GM21737 (cell line): ENCODE data around the gene ZBTB20.

Experiments
- ATAC-seq: cut with Tn5 transposase; IDR thresholded peaks from one replicate; pipeline ENCODE4 v1.9.1; 2021; ENCODE audit warnings: mild to moderate bottlenecking, moderate library complexity; ENCODE audit not compliant: unreplicated experiment

Gene ZBTB20

DNA sequence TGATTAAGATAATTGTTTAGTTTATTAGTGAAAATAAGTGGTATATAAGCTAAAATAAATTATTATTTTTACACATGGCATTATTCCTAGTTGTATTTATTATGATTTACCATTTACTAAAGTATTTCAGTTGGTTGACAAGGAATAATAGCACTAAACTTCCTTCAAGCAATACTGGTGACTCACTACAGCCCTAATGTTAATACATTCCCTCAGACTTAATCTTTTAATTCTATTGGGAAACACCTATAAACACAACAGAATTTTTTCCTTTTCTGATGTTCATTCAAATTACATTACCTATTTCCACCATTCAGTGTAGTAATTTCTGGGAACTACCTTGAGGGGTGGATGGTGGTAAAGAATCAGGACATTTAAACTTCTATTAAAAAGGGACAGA lies 589.3 kb downstream of the ZBTB20 start:
- no peak for ATAC-seq

DNA sequence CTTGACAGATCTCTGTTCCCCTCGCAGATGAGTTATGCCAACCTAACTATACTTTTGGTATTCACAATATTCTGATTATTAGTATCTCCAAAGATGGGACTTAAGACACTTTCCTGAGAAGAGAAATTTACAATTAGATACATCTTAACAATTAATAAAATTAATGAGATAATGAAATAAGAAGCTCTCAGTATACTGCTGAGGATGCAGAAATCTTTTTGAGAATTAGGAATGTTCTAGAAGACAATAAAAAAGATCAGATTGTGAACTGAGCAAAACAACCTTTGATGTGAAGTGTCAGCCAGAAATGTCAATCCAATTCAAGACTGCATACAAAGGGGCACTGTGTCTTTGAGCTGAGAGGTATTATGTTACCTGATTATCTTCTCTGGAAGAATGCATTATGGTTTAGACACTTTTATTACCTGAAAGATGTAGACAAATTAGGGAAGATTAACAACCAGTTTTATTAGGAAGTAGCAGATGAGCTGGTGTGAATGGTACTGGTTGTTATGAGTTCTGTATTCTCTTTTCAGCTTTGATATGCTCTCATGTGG lies 590.4 kb downstream of the ZBTB20 start:
- ATAC-seq, result no peak

GRCh38 chr3:114554731-114555130 lies 592.4 kb downstream of the ZBTB20 start:
- ATAC-seq, result no peak

GRCh38 chr3:114553949-114554593 lies 593.0 kb downstream of the ZBTB20 start:
- ATAC-seq, result no peak

- ATAC-seq, result no peak
These were observed 594.6 kb downstream of the ZBTB20 start for GRCh38 chr3:114552527-114552812.

DNA sequence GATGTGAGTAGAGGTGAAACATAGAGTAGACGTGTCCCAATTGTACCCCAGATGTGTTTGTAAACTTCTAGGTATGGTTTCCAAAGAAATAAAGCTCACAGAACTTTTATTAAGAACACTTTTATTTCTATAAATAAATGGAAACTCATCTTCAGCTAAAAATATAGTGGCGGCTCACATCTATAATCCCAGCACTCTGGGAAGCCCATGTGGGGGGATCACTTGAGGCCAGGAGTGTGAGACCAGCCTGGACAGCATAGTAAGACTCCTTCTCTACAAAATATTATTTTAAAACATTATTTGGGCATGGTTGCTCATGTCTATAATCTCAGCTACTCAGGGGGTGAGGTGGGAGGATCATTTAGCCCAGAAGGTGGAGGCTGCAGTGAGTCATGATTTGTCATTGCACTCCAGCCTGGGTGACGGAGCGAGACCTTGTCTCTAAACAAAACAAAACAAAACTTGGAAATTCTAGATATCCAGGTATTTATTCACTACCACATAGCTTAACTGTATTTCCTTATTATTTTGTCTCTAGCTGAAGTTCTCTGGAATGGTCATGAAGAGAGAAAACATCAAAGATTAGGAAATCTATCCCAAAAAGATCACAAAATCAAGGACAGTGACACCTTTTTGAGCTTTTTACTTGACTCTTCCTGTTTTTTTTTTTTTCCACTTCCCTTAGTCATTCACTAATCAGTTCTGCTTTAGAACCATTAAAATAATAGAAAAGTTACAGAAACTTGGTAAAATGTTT lies 595.1 kb downstream of the ZBTB20 start:
- ATAC-seq, result no peak

DNA sequence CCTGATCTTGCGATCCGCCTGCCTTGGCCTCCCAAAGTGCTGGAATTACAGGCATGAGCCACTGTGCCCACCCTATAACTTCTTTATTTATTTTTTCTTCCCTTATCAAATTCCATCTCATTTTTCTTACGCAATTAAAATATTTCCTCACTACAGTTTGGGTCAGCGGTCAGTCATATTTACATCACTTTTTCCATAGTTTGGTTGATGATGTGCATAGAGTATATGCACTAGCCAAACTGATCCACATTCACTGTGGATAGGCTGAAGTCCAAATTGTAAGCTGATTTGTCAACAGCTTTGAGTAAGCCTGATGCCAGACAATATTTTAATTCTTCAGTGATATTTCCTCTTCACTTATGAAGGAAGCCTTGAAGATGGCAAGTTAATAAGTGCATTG lies 596.9 kb downstream of the ZBTB20 start:
- ATAC-seq, result no peak

- no peak for ATAC-seq
These were observed 601.9 kb downstream of the ZBTB20 start for GRCh38 chr3:114545193-114545592.

DNA sequence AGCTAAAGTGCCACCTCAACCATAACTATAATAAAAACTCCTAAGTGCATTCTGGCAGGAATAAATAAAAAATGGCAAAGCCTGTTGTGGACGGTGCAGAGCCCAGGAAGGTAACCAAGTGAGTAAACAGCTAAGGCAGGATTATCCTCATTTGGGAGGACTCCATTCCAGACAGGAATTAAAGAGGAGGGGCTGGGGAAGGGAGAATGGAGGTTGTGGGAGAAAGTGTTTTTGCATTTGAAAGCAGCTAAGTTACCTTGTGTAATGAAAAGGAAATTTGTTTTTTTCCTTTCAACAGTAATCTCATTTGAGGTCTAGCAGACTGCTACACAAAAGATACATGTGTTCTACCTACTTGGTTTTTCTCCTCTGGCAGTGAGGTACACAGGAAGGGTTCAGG lies 604.7 kb downstream of the ZBTB20 start:
- no peak for ATAC-seq

- no peak for ATAC-seq
These were observed 607.6 kb downstream of the ZBTB20 start for GRCh38 chr3:114539525-114539924.

GRCh38 chr3:114538211-114538610 lies 608.9 kb downstream of the ZBTB20 start:
- ATAC-seq, result no peak

DNA sequence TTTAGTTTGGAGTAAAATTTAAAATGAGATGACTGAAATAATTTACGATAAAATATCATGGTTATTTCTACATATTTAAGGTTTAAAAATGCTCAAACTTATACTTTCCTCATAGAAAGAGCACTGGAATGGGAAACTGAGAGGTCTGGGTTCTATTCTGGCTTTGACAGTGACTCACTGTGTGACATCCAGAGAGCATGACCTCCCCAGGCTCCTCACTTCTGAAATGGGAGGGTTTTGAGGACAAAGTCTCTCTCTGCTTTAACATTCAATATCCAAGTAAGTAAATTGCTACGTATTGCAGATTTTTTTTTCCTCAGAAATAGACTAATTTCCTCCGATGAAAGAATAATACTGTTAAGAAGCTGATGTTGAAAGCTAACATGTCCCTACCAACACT lies 618.6 kb downstream of the ZBTB20 start:
- ATAC-seq, result no peak

DNA sequence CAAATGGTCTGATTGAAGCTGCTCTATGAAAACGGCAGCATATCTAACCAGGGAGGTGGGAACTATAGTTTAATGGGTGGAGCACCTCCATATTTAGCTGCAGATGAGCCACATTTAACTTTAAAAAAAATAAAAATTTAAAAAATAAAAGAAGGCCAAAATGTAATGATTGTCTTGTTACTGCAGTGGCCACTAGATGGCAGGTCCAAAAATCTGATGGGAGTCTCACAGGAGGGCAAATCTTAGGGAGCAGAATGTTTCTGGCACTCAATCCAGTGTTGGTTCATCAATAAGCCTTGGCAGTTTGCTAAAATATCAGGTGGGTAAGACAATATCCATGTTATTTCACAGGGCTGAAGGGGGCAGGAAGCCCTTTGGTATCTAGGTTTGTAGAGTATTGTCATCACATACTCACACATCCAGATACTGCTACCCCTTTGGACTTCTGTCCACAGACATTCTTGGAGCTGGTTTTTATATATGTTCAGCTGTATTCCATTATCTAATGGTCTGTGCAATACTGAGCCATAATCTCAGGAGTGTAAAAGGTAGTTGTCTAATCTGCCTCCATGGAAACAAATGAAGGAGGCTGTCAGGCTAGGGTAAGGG lies 619.9 kb downstream of the ZBTB20 start:
- ATAC-seq, result no peak

GRCh38 chr3:114525278-114525677 lies 621.8 kb downstream of the ZBTB20 start:
- no peak for ATAC-seq

GRCh38 chr3:114519415-114519814 lies 627.7 kb downstream of the ZBTB20 start:
- peak; percentile 60 for ATAC-seq

GRCh38 chr3:114518206-114518808 lies 628.8 kb downstream of the ZBTB20 start:
- no peak for ATAC-seq

DNA sequence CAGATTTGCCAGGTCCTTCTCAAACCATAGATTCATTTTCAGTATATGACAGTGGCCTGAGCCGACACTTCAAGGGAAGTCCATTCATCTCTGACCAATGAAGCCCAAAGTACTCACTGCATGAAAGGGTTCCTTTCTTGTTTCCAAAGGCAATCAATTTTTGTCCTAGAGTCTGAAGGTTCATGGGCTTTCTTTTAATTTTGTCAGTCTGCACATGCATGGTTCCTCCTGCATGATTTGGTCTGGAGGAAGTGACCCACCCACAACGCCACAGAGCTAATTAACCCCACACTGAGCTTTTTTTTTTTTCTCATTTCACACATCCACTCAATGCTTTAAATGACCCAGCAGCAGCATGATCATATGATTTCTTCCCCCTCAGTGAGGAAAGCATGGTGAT lies 636.9 kb downstream of the ZBTB20 start:
- no peak for ATAC-seq

DNA sequence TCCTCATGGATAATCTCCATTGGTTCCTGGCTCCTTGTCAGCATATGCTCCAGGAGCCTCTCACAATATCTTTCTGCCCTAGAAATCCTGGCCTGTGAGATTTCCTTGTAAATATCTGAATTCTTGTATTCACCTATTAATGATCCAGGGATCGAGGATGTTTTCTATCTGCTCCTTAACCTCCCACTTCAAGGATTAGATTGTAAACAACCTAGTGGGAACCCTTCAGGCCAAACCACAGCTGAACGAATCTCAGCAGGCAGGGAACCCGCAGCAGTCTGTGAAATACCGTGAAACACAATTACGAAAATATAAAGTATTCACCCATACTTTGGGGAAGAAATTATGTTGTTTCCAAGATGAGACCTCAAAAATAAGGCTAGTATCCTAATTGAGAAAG lies 637.3 kb downstream of the ZBTB20 start:
- no peak for ATAC-seq

- no peak for ATAC-seq
These were observed 638.1 kb downstream of the ZBTB20 start for GRCh38 chr3:114508976-114509375.

DNA sequence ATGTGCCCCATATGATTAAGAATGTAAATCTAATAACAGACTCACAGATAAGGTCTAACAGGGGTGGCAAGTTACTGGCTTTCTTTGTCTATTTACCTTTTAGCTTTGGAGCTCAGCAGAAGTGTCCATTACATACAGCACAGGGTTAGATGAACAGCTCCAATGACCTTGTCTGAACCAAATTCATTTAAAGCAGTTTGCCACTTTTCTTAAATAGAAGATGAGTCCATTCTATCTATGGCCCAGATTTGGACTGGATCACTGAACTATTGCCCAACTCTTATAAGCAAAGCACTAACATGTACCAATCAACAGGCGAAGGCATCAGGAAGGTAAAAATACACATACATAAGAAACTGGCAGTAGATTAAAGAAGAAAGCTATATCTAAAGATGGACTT lies 638.9 kb downstream of the ZBTB20 start:
- ATAC-seq, result no peak

- no peak for ATAC-seq
These were observed 640.3 kb downstream of the ZBTB20 start for GRCh38 chr3:114506591-114507300.
